ENCODE measurements around the gene DRAM2. TPM values are rescaled to one million over a fixed set of nuclear protein-coding genes. Genes with fewer than 3 reads are reported as not detected.

The DRAM2 gene
- polyA plus RNA-seq, 1 of the 3 experiments (the other 2 are of a cell fraction) = 19.2 TPM

GRCh38 chr1:111182052-111182451, 42.2 kb upstream of the DRAM2 start:
- Histone ChIP-seq H3K36me3 (replicated peaks in 1 of 2; ENCODE audit: control insufficient read depth in 1 of 2, insufficient read depth in 2 of 2, low read length in 1 of 2) (peaks cover 53 to 79% of the 10 kb centered on the region in 2 experiments), H2AFZ (ENCODE audit: low read depth) (no peak overlapping the region), H3K4me3 (ENCODE audit: low read depth in 2 of 2, low read length in 1 of 2) (no peak overlapping the region), H3K79me2 (ENCODE audit: insufficient read depth) (no peaks in the 10 kb centered on the region), H4K20me1 (ENCODE audit: insufficient read depth) (no peaks in the 10 kb centered on the region), H3K4me1 (ENCODE audit: control insufficient read depth in 1 of 2, insufficient read depth in 2 of 2, low read depth in 1 of 2, low read length in 1 of 2) (no peaks in the 10 kb centered on the region), H3K9me3 (no peaks in the 10 kb centered on the region), H3F3A (replicated peaks; ENCODE audit: insufficient read depth) (no peaks in the 10 kb centered on the region), H3K27ac (ENCODE audit: low read depth in 2 of 2, low read length in 1 of 2) (no peak overlapping the region), H3K27me3 (ENCODE audit: insufficient read depth) (no peaks in the 10 kb centered on the region), H3K9me2 (no peaks in the 10 kb centered on the region), H3K4me2 (no peak overlapping the region), H3K9ac (no peak overlapping the region)
- ChIA-PET CTCF (interaction anchor here (1.2 kb wide), 1 partner anchor 588 kb away, joined by 5 read pairs; no protein-coding TSS in a partner anchor), POLR2A (no interaction called here)
- 98% methylated on average over 2 of the region's 2 CpGs for WGBS (ENCODE audit: low lambda C conversion rate)
- DNase-seq = no peak
- TF ChIP-seq PBX3 (IDR thresholded peaks at IDR 0.05) (no peak), ZBTB33 (IDR thresholded peaks at IDR 0.05; ENCODE audit: borderline replicate concordance, low read depth) (no peak), RXRA (IDR thresholded peaks at IDR 0.05; ENCODE audit: borderline replicate concordance, low read depth) (no peak), TAF1 (IDR thresholded peaks at IDR 0.05; ENCODE audit: borderline replicate concordance, low read depth, low read length) (no peak), CHD2 (IDR thresholded peaks at IDR 0.05; ENCODE audit: low read length, partially characterized antibody) (no peak), EZH2phosphoT487 (IDR thresholded peaks at IDR 0.05; ENCODE audit: borderline replicate concordance, low read depth) (no peak), GABPA (IDR thresholded peaks at IDR 0.05; ENCODE audit: low read depth) (no peak), ELF1 (IDR thresholded peaks at IDR 0.05) (no peak), MEF2A (IDR thresholded peaks at IDR 0.05; ENCODE audit: borderline replicate concordance, low read depth) (no peak), FOXM1 (IDR thresholded peaks at IDR 0.05; ENCODE audit: low read depth) (no peak), RFX5 (IDR thresholded peaks at IDR 0.05; ENCODE audit: low read length) (no peak), REST (IDR thresholded peaks at IDR 0.05; ENCODE audit: low read depth, low read length) (no peak), CTCF (IDR thresholded peaks at IDR 0.05) (no peak), JUND (IDR thresholded peaks at IDR 0.05) (no peak), SMC3 (IDR thresholded peaks at IDR 0.05; ENCODE audit: low read depth, low read length) (no peak), NFIC (IDR thresholded peaks at IDR 0.05; ENCODE audit: borderline replicate concordance) (no peak), TCF12 (IDR thresholded peaks at IDR 0.05) (no peak), IRF3 (IDR thresholded peaks at IDR 0.05; ENCODE audit: low read depth, low read length) (no peak)
- TF ChIP-seq, protein P1, sequence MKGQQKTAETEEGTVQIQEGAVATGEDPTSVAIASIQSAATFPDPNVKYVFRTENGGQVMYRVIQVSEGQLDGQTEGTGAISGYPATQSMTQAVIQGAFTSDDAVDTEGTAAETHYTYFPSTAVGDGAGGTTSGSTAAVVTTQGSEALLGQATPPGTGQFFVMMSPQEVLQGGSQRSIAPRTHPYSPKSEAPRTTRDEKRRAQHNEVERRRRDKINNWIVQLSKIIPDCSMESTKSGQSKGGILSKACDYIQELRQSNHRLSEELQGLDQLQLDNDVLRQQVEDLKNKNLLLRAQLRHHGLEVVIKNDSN (IDR thresholded peaks at IDR 0.05; ENCODE audit: borderline replicate concordance, low read depth) = no peak
- TF ChIP-seq, protein P2, sequence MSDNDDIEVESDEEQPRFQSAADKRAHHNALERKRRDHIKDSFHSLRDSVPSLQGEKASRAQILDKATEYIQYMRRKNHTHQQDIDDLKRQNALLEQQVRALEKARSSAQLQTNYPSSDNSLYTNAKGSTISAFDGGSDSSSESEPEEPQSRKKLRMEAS (IDR thresholded peaks at IDR 0.05; ENCODE audit: low read depth) = no peak

Data from SK-N-SH (cell line).